OCI-M1 (cell line): ENCODE results near the gene BMPR1B.
"Not testable (repeated sequence)": the region's sequence is repeated elsewhere in the genome, so short reads cannot be mapped to it uniquely, and the experiment has no call there.

Experiments
- DNase-seq: peaks from one replicate; lab custom pipeline; 2025; lab: John Stamatoyannopoulos, UW

Gene BMPR1B

DNA sequence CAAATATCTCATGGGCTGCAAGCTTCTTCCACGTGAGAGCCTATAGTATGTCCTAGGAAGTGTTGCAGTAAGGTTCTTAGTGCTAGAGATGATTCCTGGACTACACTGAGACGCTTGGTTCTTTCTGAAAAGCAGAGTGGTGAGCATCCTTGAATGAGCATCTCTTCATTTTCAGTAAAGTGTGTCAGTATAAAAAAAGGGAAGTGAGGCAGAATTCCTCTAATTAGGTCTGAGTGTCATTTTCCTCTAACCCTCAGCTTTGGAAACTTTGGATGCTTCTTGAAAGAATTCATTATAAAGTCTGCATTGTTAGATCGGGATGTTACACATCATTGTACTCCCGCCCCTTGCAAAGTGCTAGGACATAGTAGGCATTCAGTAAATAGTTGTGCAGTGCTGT is 5.2 kb downstream of the BMPR1B start:
- DNase-seq, result no peak

- DNase-seq, result no peak
These were observed 5.7 kb downstream of the BMPR1B start for GRCh38 chr4:94763500-94763899.

DNA sequence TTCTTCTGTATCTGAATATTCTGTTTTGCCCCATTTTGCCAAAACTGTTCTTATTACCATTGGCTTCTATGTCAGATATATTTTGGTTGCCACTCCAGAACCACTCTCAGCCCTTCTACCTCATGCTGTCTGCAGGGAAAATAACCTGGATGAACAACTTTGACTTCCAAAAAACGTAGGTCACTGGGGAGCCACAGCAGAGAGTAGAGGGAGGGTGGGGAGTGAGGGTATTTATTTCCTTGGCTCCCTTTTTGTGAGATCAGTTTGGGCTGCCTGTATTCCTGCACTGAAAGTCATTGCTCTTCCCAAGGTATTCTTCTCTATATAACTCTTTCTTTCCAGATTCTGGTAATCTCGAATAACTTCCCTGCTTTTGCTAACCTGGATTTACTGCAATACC is 6.3 kb downstream of the BMPR1B start:
- no peak for DNase-seq

DNA sequence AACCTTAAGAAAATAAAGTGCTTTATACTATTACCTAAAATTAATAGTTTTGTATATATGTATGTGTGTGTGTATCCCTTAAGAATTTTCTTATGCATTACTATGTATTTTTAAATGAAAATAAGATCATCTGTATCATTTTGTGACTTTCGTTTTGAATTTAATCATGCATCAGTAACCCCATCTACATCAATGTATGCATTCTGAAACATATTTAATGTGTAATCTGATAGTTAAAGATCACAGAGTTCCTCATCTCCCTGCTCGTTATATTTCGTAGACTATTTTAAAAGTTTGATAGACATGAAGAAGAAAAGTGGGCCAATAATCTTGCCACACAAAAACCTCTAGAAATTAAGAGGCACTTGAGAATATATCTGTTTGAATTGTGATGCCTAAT is 7.4 kb downstream of the BMPR1B start:
- no peak for DNase-seq

DNA sequence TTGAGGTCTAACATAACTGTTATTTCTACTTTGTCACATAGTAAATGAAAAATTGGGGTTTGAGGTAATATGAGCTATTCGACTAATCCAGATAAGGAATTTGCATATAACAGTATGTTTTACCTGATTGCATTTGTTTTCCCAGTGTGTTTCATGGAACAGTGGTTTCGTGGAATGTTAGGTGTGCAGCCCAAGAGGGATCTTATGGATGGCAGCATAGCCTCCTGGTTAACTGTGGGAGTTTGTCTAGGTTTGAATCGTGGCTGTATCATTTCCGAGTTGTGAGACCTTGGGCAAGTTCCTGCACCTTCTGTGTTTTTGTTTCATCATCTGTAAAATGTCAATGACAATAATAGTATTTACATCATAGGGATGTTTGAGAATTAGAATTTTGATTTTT is 7.9 kb downstream of the BMPR1B start:
- DNase-seq, result no peak

- DNase-seq, result no peak
These were observed 9.1 kb downstream of the BMPR1B start for GRCh38 chr4:94766856-94767255.

GRCh38 chr4:94767446-94767845 is 9.7 kb downstream of the BMPR1B start:
- DNase-seq, result no peak

DNA sequence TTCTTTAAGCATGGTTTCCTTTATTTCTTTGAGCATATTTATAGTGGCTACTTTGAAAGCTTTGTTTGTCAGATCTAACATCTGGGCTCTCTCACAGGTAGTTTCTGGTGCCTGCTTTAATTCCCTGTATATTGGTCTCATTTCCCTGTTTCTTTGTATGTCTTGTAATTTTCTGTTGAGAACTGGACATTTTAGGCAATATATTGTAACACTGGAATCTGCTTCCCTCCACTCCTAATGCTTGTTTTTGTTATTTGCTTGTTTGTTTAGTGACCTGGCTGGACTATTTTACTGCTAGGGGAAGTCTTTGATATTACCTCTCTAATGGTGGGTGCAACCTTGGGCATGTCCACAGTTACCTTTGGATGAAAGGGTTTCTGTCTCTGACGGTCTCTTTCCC is 25.0 kb downstream of the BMPR1B start:
- no peak for DNase-seq

DNA sequence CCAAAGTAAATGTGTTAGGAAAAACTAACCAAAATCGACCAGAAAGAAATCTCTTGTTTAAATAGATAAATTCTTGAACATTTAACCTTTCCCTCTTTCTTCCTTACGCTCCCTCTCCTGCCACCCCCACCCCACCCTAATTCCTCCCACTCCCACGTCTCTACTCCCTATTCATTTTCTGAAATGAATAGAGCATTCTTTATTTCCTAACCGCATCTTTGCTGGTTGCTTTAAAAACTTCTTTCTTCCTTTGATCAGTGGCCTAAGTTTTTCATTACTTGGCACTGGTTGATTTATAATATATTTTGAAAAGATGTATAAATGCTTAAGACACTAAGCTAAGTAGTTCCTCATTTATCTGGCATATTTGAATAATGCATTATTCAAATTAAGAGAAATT is 33.9 kb downstream of the BMPR1B start:
- DNase-seq, result no peak

DNA sequence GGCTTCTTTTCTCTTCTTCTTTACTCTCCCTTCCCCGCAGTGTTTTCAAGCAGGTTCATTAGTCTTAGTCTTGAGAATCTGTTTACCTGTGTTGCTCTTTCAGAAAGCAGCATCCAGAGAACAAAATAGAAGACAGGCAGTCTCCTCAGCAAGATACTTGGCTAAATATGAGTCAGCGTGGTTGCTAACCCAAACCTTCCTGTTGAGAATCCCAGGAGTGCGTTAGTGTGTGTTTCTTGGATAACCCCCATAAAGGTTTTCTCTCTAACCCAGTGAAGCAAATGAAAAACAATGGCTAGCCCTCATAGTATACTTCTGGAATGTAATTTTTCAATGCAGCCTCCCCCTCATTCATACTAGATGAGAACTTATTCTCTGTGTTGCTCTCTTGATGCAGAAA is 41.1 kb downstream of the BMPR1B start:
- no peak for DNase-seq

DNA sequence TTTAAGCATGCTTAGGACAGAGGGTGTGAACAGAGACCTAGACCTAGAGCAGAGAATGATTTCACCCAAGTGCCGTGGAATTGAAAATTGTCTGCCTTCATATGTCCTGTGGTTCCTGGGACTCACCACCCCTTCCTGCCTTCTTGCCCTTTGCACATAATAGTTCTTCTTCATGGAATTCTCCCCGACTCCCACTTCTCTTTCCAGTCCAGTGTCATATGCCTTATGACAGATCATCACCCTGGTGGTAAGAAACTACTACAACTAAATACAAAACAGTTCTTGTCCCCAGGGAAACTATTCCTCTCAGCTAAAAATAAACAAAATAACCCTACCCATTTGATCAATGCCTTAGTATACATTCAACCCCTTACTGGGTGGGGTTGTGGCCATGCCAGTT is 43.3 kb downstream of the BMPR1B start:
- no peak for DNase-seq

DNA sequence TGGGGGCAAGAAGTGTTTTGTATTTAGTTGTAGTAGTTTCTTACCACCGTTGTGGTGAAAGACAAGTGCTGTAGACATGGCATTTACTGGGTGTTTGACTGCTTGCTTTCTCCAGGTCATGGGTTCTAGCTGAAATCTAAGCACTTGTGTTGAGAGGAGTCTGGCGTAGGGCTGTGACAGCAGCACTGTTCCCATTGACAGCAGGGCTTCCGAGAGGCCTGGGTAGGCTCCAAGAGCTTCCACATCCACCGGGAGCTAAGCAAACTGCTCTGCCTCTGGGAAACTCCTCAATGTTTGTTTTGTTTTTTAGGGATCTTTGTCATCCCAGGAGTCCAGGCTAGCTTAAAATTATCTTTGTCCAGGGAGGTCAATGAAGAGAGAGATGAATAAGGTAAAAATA is 44.3 kb downstream of the BMPR1B start:
- no peak for DNase-seq

GRCh38 chr4:94803181-94803580 is 45.4 kb downstream of the BMPR1B start:
- DNase-seq, result peak; percentile 56

GRCh38 chr4:94804650-94805049 is 46.9 kb downstream of the BMPR1B start:
- no peak for DNase-seq

GRCh38 chr4:94806376-94806775 is 48.6 kb downstream of the BMPR1B start:
- DNase-seq, result no peak

- no peak for DNase-seq
These were observed 53.9 kb downstream of the BMPR1B start for GRCh38 chr4:94811643-94812042.

- no peak for DNase-seq
These were observed 55.5 kb downstream of the BMPR1B start for GRCh38 chr4:94813221-94813620.

DNA sequence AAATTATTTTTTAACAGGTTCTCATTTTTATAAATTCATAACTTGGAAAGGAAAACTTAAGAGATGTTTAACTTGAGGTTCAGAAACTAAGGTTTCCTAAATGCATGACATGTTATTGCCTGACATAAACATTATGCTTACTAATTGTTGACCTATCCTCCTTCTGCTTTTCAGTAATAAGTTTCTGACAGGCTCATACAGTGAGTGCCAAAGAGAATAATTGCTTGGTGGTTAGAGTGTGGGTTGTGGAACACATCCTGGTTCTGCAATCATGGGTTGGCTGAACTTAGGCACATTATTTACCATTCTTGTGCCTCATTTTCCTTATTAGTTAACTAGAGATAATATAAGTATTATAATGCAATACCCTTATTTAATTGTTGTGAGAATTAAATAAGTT is 56.5 kb downstream of the BMPR1B start:
- DNase-seq, result peak; percentile 18

DNA sequence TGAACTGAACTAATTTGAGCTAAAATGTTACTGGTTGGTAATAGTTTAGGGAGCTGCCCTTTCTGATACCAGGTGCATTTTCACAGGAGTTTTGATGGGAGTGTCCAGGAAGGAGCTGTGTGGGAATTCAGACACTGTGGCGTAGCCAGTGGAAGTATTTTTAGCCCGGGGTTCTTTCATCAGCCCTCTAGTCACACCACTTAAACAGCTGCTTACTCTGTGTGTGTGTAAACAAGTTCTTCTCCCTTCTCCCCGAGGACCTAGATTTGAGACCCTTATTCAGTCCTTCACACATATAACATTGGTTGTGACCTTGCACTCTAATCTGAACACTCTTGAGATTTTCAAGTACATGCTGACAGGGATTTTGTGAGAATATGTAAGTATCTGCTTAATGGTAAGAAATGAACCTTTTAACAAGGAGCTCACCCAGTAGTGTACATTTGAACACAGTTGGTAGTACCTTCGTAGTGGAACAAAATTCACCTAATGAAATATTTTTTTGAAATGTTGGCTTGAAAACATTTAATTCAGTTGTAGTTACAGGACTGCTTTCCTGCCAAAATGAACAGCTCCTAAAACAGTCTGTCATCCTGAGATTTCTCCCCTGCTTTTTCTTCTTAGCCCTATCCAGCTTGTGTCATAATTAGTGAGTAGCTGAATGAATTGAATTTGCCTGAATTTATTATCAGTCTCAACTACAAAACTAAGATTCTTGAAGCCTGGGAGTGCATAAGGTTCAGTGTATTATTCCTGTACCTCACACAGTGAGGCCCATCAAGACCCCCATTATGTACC is 61.8 kb downstream of the BMPR1B start:
- DNase-seq, result no peak

GRCh38 chr4:94826206-94826605 is 68.5 kb downstream of the BMPR1B start:
- no peak for DNase-seq

DNA sequence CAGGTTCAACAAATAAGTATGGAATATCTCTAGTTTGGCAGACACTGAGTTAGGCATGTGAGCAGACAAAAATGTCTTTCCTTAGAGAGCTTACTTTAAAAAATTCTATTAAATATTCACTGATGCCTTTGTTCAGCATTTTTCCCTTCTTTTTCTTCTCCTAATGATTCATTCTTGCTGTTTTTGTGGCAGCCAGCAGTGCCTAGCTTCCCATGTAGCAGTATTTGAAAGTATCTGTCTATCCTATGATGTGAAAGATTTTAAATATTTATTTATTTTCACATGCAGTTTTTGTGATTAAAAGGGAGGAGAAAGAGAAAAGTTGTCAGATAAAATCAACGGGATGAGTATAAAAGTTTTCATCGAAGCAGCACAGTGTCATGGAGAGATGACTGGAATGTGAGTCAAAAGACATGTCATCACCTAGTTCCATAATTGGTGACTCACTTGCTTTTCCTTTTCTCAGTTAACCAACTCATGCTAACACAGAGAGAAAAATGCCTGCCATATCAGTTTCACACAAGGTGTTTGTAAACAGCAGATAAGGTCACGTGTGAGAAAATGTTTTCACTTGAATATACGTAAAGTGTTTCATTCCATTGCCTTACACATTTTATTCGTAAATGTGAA is 69.8 kb downstream of the BMPR1B start:
- peak; percentile 63 for DNase-seq

DNA sequence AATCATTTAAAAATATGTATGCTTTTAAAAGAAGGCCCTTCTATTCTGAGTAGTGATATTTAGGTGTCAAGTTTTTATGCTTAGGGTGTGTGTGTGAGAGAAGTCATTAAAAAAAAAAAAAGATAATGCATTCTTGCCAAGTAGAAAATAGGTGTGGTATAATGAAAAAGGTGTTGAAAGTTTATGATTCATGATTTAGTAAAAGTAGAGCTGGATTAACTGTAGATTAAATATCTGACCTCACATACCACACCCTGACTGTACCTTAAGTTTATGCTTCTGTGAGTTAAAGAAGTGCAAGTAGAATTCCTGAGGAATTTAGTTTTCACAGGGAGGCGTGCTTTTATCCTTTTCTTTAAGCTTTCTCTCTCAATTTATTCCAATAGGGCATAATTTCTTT is 71.1 kb downstream of the BMPR1B start:
- no peak for DNase-seq

GRCh38 chr4:94831607-94832006 is 73.9 kb downstream of the BMPR1B start:
- DNase-seq, result no peak

DNA sequence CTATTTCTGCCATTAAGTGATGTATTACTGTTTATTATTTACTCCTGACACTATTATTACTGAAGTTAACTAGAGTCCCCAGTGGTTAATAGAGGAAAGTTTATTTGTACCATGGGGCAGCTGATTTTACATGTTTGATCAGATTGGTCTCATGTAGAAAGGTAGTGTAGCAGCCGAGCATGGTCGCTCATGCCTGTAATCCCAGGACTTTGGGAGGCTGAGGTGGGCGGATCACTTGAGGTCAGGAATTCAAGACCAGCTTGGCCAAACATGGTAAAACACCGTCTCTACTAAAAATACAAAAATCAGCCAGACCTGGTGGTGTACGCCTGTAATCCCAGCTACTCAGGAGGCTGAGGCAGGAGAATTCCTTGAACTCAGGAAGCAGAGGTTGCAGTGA is 74.6 kb downstream of the BMPR1B start:
- DNase-seq, result not testable (repeated sequence)
